H1 (cell line): ENCODE results near the gene FCRLB. TPM values are rescaled to one million over a fixed set of nuclear protein-coding genes. Genes with fewer than 3 reads are reported as not detected.

ENCODE experiments used
- CTCF ChIA-PET: fragments of 300-600 bp; sonication (Branson Sonifier 250); formaldehyde crosslinking; loops from one replicate; lab custom pipeline; 2021; ENCODE audit not compliant: partially characterized antibody; lab: Charles Lee
- POLR2A ChIA-PET: fragments of 300-600 bp; sonication (Branson Sonifier 250); formaldehyde crosslinking; loops from one replicate; lab custom pipeline; 2021; ENCODE audit warnings: inconsistent platforms; ENCODE audit not compliant: partially characterized antibody; lab: Charles Lee
- DNase-seq, 2 experiments: peaks; one replicate each; pipeline versions ENCODE4 v3.0.0 to v3.0.0-alpha.2; 2010 to 2022; ENCODE audit warnings: low spot score in 2 of 2, low read depth in 1 of 2, mixed read lengths in 1 of 2
- FAIRE-seq: peaks from 2 replicates; lab custom pipeline; 2011; peaks lifted over from hg19 to GRCh38; lab: Jason Lieb, UNC
- H2AFZ ChIP-seq: 2 replicates; pipeline ENCODE4 v1.8.1; 2012; ENCODE audit warnings: low read length, inconsistent platforms
- H2AK5ac ChIP-seq: 2 replicates; pipeline ENCODE4 v1.6.1; 2013; ENCODE audit warnings: low read depth, low read length
- H2BK120ac ChIP-seq: replicated peaks from 2 replicates; pipeline ENCODE3; 2013; ENCODE audit warnings: low read depth, low read length, inconsistent platforms
- H2BK12ac ChIP-seq: 2 replicates; pipeline ENCODE4 v1.6.1; 2013; ENCODE audit warnings: low read depth, low read length
- H2BK15ac ChIP-seq: 2 replicates; pipeline ENCODE4 v1.6.1; 2013; ENCODE audit warnings: low read length
- H2BK20ac ChIP-seq: 2 replicates; pipeline ENCODE4 v1.6.1; 2013; ENCODE audit warnings: low read length
- H2BK5ac ChIP-seq: 2 replicates; pipeline ENCODE4 v1.6.1; 2013; ENCODE audit warnings: low read depth, low read length
- H3K14ac ChIP-seq: 2 replicates; pipeline ENCODE4 v1.6.1; 2013; ENCODE audit warnings: inconsistent platforms; ENCODE audit not compliant: insufficient read length
- H3K18ac ChIP-seq: 2 replicates; pipeline ENCODE4 v1.6.1; 2013; ENCODE audit warnings: low read length; ENCODE audit errors: extremely low read depth
- H3K23ac ChIP-seq: 2 replicates; pipeline ENCODE4 v1.6.1; 2013; ENCODE audit warnings: inconsistent platforms; ENCODE audit not compliant: insufficient read length
- H3K23me2 ChIP-seq: 2 replicates; pipeline ENCODE4 v1.6.1; 2013; ENCODE audit warnings: low read depth, low read length
- H3K27ac ChIP-seq: 2 replicates; pipeline ENCODE4 v1.6.1; 2011; ENCODE audit warnings: low read depth, low read length, inconsistent platforms
- H3K27me3 ChIP-seq, 4 experiments: replicated peaks in 1 of 4; 1 replicate in 1 of 4; 2 replicates in 3 of 4; pipeline versions ENCODE4 v1.6.1 to v1.8.1; 2011 to 2013; ENCODE audit warnings: low read length in 3 of 4, mild to moderate bottlenecking in 3 of 4, inconsistent platforms in 2 of 4, mixed read lengths in 2 of 4, moderate library complexity in 1 of 4; ENCODE audit not compliant: control insufficient read depth in 3 of 4, insufficient read depth in 3 of 4; ENCODE audit errors: extremely low read depth in 1 of 4
- H3K36me3 ChIP-seq, 4 experiments: 2 replicates each; pipeline versions ENCODE4 v1.6.1 to v1.8.1; 2011 to 2013; ENCODE audit warnings: mild to moderate bottlenecking in 4 of 4, low read length in 3 of 4, moderate library complexity in 2 of 4, control low read depth in 1 of 4, inconsistent platforms in 1 of 4; ENCODE audit not compliant: insufficient read depth in 4 of 4, control insufficient read depth in 2 of 4
- H3K4ac ChIP-seq: replicated peaks from 2 replicates; pipeline ENCODE3; 2013; ENCODE audit warnings: low read length, low read depth, mixed read lengths, inconsistent platforms; ENCODE audit not compliant: insufficient read length
- H3K4me1 ChIP-seq, 4 experiments: replicated peaks in 1 of 4; 1 replicate in 1 of 4; 2 replicates in 3 of 4; pipeline versions ENCODE4 v1.6.1 to v1.8.1; 2011 to 2013; ENCODE audit warnings: low read length in 3 of 4, inconsistent platforms in 2 of 4, mixed read lengths in 1 of 4; ENCODE audit not compliant: insufficient read depth in 4 of 4, control insufficient read depth in 3 of 4
- H3K4me2 ChIP-seq, 2 experiments: 2 replicates each; pipeline versions ENCODE4 v1.6.1 to v1.8.1; 2011 to 2013; ENCODE audit warnings: low read depth in 2 of 2, low read length in 2 of 2, control low read depth in 1 of 2, inconsistent platforms in 1 of 2, mild to moderate bottlenecking in 1 of 2; ENCODE audit not compliant: insufficient read depth in 1 of 2
- H3K4me3 ChIP-seq, 4 experiments: fragments of 200-600, 300-600 bp in 1 of 4; sonication (generic), shearing (Covaris generic), sonication (Bioruptor Twin) in 1 of 4; 2 replicates each; pipeline versions ENCODE4 v1.5.1 to v1.8.1; 2011 to 2016; ENCODE audit warnings: low read length in 4 of 4, low read depth in 3 of 4, control low read depth in 2 of 4, inconsistent platforms in 2 of 4, mild to moderate bottlenecking in 2 of 4, mixed read lengths in 1 of 4, moderate library complexity in 1 of 4; ENCODE audit not compliant: insufficient read depth in 2 of 4; ENCODE audit errors: extremely low read depth in 1 of 4
- H3K56ac ChIP-seq: replicated peaks from 2 replicates; pipeline ENCODE3; 2013; ENCODE audit warnings: low read depth, mild to moderate bottlenecking, mixed read lengths, low read length, inconsistent platforms; ENCODE audit not compliant: insufficient read length
- H3K79me1 ChIP-seq: 2 replicates; pipeline ENCODE4 v1.6.1; 2013; ENCODE audit warnings: low read depth, low read length, control low read depth
- H3K79me2 ChIP-seq, 2 experiments: 2 replicates each; pipeline versions ENCODE4 v1.6.1 to v1.8.1; 2012 to 2013; ENCODE audit warnings: low read length in 2 of 2, mild to moderate bottlenecking in 2 of 2, inconsistent platforms in 1 of 2; ENCODE audit not compliant: insufficient read depth in 2 of 2, control insufficient read depth in 1 of 2
- H3K9ac ChIP-seq, 4 experiments: replicated peaks in 1 of 4; 1 replicate in 1 of 4; 2 replicates in 3 of 4; pipeline versions ENCODE4 v1.6.1 to v1.8.1; 2011 to 2013; ENCODE audit warnings: low read depth in 3 of 4, low read length in 3 of 4, control low read depth in 2 of 4, mild to moderate bottlenecking in 2 of 4, moderate library complexity in 2 of 4, inconsistent platforms in 1 of 4; ENCODE audit errors: extremely low read depth in 1 of 4
- H3K9me3 ChIP-seq, 2 experiments: 2 replicates each; pipeline versions ENCODE4 v1.6.1 to v1.8.1; 2012 to 2013; ENCODE audit warnings: mild to moderate bottlenecking in 2 of 2, moderate library complexity in 2 of 2, control low read depth in 1 of 2, inconsistent platforms in 1 of 2, low read depth in 1 of 2, low read length in 1 of 2, mixed read lengths in 1 of 2; ENCODE audit not compliant: insufficient read depth in 2 of 2
- H4K20me1 ChIP-seq, 2 experiments: replicated peaks in 1 of 2; 2 replicates each; pipeline versions ENCODE3 to v1.8.1; 2011 to 2013; ENCODE audit warnings: inconsistent platforms in 2 of 2, low read length in 2 of 2, mild to moderate bottlenecking in 1 of 2; ENCODE audit not compliant: insufficient read depth in 2 of 2, control insufficient read depth in 1 of 2
- H4K5ac ChIP-seq: 2 replicates; pipeline ENCODE4 v1.6.1; 2013; ENCODE audit warnings: low read length, low read depth, mixed read lengths, inconsistent platforms; ENCODE audit not compliant: insufficient read length
- H4K8ac ChIP-seq: 2 replicates; pipeline ENCODE4 v1.8.0; 2013; ENCODE audit warnings: mild to moderate bottlenecking, moderate library complexity, low read length, inconsistent platforms; ENCODE audit not compliant: insufficient read depth; ENCODE audit errors: extremely low read depth
- H4K91ac ChIP-seq: replicated peaks from 2 replicates; pipeline ENCODE3; 2013; ENCODE audit warnings: low read length, mixed read lengths, inconsistent platforms; ENCODE audit not compliant: insufficient read length
- JUN ChIP-seq: IDR thresholded peaks from 2 replicates; pipeline ENCODE4 v1.6.1; 2011; ENCODE audit warnings: low read depth, mild to moderate bottlenecking, improper control_type of control experiment, low read length
- RBBP5 ChIP-seq: IDR thresholded peaks from 2 replicates; pipeline ENCODE4 v1.7.1; 2012; ENCODE audit warnings: low read depth, mild to moderate bottlenecking, inconsistent platforms, low read length, moderate library complexity, borderline replicate concordance
- SP1 ChIP-seq: IDR thresholded peaks from 2 replicates; pipeline ENCODE4 v1.6.1; 2011; ENCODE audit warnings: low read depth, low read length
- TCF12 ChIP-seq: IDR thresholded peaks from 2 replicates; pipeline ENCODE4 v1.6.1; 2011; ENCODE audit warnings: low read depth, mild to moderate bottlenecking, low read length
- WGBS, 2 experiments: shearing (Covaris generic) in 1 of 2; methylation state at CpG; one replicate each; pipeline versions ENCODE4 v1.1.6 to v1.1.7; 2013 to 2015; ENCODE audit warnings: low lambda C conversion rate in 2 of 2, mixed read lengths in 2 of 2, inconsistent platforms in 1 of 2, low coverage in 1 of 2, missing lambda C conversion rate in 1 of 2; ENCODE audit not compliant: insufficient replicate concordance in 2 of 2, insufficient coverage in 1 of 2, insufficient read length in 1 of 2; ENCODE audit errors: extremely low coverage in 1 of 2, missing lambda C conversion rate in 1 of 2; 5-methylcytosine and 5-hydroxymethylcytosine counted together
- polyA plus RNA-seq, 7 experiments: library from polyadenylated mRNA; depleted of rRNA in 3 of 7; stranded (reverse) in 5 of 7; unstranded in 2 of 7; fragments of >200 nt in 5 of 7; fragments of 200-250 nt in 2 of 7; gene quantifications; 1 replicate in 5 of 7; 2 replicates in 1 of 7; 4 replicates in 1 of 7; pipeline versions ENCODE4 v1.2.1 to v1.2.3, GENCODE V29; 2011 to 2013; ENCODE audit warnings: missing spikeins in 2 of 7, mixed read lengths in 2 of 7
- total RNA-seq: library from RNA; stranded (reverse); fragmentation: NEBNext Ultra II Directional; extraction: Animal tissue kit (Norgen Biotek cat#: 25700); gene quantifications from 2 replicates; pipeline ENCODE4 v1.2.1, GENCODE V29; 2021
- TF ChIP-seq, protein P1 (sequence below): IDR thresholded peaks from 2 replicates; pipeline ENCODE4 v1.6.1; 2012; ENCODE audit warnings: inconsistent platforms
- TF ChIP-seq, protein P2 (sequence below): IDR thresholded peaks from 2 replicates; pipeline ENCODE4 v1.6.1; 2012; ENCODE audit warnings: inconsistent platforms

FCRLB gene
- total and polyA plus RNA-seq, 2 of the 8 experiments (the other 6 are each of a cell fraction or from before 2014, with no cell fraction given) = 0.14 to 0.24 TPM

GRCh38 chr1:161706113-161706481, 15.2 kb upstream of the FCRLB start:
- Histone ChIP-seq H2AFZ (no peak overlapping the region), H2BK120ac (no peak overlapping the region), H3K9ac (no peak overlapping the region), H3K4me2 (no peak overlapping the region), H2AK5ac (no peak overlapping the region), H2BK5ac (no peak overlapping the region), H3K27ac (no peak overlapping the region), H3K4ac (no peak overlapping the region), H3K79me2 (no peaks in the 10 kb centered on the region), H2BK12ac (no peak overlapping the region), H3K23ac (no peak overlapping the region), H4K91ac (no peak overlapping the region), H3K14ac (no peak overlapping the region), H3K27me3 (peaks cover 0 to 2% (median 0%) of the 10 kb centered on the region in 4 experiments; a peak in 1 of 7 replicates), H3K18ac (no peak overlapping the region), H3K4me3 (no peak overlapping the region), H2BK15ac (no peak overlapping the region), H3K79me1 (no peaks in the 10 kb centered on the region), H3K56ac (no peak overlapping the region), H4K20me1 (no peaks in the 10 kb centered on the region), H3K36me3 (no peaks in the 10 kb centered on the region), H3K23me2 (no peaks in the 10 kb centered on the region), H3K9me3 (no peaks in the 10 kb centered on the region), H4K5ac (no peak overlapping the region), H4K8ac (no peak overlapping the region), H2BK20ac (no peak overlapping the region), H3K4me1 (no peaks in the 10 kb centered on the region)
- FAIRE-seq = no peak
- no peak for DNase-seq
- 90% methylated on average over 3 of the region's 3 CpGs; no CpG with 5 or more reads in 1 of the 2 experiments for WGBS, 2 experiments
- ChIA-PET CTCF (no interaction called here), POLR2A (no interaction called here)
- TF ChIP-seq RBBP5 (no peak), SP1 (no peak), JUN (no peak), TCF12 (no peak)
- TF ChIP-seq, protein P1, sequence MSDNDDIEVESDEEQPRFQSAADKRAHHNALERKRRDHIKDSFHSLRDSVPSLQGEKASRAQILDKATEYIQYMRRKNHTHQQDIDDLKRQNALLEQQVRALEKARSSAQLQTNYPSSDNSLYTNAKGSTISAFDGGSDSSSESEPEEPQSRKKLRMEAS = no peak
- TF ChIP-seq, protein P2, sequence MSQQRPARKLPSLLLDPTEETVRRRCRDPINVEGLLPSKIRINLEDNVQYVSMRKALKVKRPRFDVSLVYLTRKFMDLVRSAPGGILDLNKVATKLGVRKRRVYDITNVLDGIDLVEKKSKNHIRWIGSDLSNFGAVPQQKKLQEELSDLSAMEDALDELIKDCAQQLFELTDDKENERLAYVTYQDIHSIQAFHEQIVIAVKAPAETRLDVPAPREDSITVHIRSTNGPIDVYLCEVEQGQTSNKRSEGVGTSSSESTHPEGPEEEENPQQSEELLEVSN = no peak
